RPMI7951 (cell line): ENCODE data around the gene SHMT2. TPM values are rescaled to one million over a fixed set of nuclear protein-coding genes. Genes with fewer than 3 reads are reported as not detected.

Experiments used
- DNase-seq: peaks from one replicate; pipeline ENCODE4 v3.0.0-alpha.2; 2012; ENCODE audit warnings: low read depth
- total RNA-seq: library from RNA; depleted of rRNA; stranded (reverse); fragments of >200 nt; shearing (Covaris generic); gene quantifications from 2 replicates; pipeline ENCODE4 v1.2.3, GENCODE V29; 2014; rRNA removed

SHMT2 gene
- 89.3 and 108 TPM in 2 replicates for total RNA-seq

DNA sequence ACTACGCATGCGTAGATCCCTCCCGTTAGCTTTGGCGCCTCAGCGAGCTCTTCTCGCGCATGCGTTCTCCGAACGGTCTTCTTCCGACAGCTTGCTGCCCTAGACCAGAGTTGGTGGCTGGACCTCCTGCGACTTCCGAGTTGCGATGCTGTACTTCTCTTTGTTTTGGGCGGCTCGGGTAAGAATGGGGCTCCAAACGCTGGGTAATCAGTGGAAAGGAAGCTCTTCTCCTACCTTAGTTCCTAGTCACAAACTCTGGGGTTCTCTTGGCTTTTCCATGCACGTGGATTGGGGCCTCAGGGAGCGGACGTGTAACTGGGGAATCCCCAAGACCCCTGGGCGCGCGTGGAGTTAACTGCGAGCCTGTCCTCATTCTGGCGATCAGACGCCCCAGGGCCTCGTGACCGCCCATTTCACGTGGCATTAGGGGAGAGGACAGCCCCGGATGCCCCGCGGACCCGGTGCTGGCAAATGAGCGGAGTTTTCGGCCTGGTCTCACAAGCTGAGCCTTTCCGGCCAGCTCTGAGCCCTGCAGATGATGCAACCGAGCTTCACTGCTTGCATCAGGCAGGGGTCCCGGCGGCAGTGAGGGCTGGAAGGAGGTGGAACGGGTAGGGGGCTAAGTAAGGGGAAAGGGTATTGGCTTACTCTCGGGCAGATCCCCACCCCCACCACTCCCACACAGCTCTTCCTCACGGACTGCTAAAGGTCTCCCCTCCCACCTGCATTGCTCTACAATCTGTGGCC is at the start of gene SHMT2:
Gene SHMT2, plus strand, starts transcription at position 78 of the 747 bp plus-strand sequence. Its CDS starts 68 bp downstream, at position 146.
- peak; percentile 90 for DNase-seq

DNA sequence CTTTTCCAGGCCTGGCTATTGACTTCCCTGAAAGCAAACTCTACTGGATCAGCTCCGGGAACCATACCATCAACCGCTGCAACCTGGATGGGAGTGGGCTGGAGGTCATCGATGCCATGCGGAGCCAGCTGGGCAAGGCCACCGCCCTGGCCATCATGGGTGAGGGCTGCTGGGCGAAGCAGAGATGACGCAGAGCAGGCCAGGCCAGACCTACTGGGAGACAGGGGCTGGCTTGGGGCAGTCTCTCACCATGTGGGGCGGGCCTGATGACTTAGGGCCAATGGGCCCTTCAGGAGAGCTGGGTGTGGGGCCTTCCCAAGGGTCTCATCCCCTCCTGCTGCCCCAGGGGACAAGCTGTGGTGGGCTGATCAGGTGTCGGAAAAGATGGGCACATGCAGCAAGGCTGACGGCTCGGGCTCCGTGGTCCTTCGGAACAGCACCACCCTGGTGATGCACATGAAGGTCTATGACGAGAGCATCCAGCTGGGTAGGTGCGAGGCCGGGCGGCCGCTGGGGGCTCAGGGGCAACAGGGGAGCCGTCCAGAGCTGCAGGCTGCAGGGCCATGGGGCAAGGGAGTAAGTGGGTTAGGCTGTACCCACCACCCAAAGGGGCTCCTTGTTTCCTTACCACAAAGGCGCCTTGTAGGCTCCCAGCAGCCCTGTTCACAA is 49.1 kb upstream of the SHMT2 start:
- DNase-seq, result no peak

DNA sequence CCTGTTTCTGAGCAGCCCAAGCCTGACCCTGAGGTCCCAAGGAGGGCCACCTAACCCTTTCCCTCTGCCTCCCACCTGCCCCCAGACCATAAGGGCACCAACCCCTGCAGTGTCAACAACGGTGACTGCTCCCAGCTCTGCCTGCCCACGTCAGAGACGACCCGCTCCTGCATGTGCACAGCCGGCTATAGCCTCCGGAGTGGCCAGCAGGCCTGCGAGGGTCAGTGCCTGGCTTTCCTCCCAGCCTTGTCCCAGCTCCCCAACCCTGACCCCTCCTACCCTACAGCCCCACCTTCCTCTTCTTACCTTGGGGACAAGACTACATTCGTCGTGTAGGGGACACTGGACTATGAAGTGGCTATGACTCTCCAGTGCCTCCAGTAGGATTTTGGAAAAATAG is 48.4 kb upstream of the SHMT2 start:
- DNase-seq, result no peak

DNA sequence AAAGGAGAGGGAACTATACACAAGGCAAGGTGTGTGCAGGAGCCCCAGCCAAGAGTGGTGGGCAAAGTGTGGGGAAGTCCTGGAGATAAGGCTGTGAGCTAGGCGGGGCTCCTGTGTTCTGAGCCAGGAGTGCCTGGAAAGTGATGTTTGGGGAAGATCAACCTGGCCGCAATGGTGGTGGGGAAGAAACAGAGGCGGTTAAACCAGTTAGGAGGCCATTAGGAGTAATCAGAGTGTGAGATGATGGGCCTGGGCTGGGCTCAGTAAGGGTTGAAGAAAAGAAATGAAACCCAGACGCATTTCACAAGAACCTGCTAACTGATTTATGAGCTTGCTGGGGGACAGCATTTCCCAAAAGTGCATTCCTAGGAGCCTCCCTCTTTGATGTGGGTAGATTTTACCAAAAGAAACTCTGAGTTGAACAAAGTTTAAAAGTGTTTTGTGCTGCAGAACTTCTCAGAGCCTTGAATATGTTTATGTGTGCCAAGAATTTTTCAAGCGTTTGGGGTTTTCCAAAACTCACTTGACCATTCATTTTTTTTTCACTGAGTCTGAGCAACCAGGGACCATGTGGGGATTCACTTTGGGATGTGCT is 47.9 kb upstream of the SHMT2 start:
- DNase-seq, result peak; percentile 51

DNA sequence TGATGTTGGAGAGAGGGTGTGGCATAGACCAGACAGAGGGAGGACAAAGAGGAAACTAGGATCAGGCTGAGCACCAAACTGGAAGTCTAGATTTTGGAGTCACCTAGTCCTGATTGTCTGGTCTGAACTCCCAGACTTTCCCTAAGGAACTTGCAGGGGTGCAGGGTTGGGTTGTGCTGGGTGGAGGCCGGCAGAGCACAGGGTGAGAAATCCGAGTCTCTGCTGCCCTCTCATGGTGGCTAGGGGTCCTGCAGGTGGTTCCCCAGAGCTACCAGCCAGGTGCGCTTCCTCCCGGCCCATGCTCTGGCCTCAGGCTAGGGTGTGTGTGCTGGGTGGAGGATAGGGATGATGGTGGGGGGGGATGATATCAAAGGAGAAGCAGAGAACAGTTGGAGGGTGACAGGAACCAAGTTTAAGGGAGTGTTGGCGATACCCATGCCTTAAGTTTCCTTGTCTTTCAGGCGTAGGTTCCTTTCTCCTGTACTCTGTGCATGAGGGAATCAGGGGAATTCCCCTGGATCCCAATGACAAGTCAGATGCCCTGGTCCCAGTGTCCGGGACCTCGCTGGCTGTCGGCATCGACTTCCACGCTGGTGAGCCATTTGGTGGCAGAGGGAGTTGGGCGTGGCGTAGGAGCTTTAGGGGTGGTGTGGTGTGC is 46.5 kb upstream of the SHMT2 start:
- DNase-seq, result peak; percentile 58

DNA sequence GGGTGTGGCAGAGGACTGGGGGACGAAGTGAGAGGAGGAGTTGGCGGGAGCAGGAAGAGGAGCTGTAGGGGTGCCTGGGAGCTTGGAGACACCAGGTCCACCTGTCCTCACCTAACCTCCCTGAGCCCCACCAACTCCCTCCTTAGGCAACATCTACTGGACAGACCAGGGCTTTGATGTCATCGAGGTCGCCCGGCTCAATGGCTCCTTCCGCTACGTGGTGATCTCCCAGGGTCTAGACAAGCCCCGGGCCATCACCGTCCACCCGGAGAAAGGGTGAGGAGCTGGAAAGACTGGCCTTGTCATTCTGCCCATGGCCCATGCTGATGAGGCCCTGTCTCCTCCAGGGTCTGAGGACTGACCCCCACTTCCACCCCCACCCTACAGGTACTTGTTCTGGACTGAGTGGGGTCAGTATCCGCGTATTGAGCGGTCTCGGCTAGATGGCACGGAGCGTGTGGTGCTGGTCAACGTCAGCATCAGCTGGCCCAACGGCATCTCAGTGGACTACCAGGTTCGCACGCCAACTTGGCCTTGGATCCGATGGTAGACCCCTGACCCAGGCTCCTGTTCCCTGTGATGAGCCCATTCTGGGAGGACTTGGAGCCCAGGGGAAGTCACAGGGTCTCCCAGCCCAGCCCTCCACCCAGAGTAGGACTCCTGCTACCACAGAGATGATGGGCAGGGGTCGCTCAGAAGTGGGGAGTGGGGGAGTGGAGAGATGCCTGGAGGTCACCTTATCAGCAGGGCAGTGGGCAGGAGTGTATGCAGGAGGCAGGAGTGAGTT is 45.4 kb upstream of the SHMT2 start:
- DNase-seq, result no peak

DNA sequence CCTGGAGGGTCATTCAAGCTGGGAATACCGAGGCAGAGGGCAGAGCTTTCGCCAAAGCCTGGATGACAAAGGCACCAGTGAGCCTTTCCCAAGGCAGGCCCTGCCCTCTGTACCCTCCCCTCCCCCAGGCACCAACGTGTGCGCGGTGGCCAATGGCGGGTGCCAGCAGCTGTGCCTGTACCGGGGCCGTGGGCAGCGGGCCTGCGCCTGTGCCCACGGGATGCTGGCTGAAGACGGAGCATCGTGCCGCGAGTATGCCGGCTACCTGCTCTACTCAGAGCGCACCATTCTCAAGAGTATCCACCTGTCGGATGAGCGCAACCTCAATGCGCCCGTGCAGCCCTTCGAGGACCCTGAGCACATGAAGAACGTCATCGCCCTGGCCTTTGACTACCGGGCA is 44.1 kb upstream of the SHMT2 start:
- DNase-seq, result no peak

DNA sequence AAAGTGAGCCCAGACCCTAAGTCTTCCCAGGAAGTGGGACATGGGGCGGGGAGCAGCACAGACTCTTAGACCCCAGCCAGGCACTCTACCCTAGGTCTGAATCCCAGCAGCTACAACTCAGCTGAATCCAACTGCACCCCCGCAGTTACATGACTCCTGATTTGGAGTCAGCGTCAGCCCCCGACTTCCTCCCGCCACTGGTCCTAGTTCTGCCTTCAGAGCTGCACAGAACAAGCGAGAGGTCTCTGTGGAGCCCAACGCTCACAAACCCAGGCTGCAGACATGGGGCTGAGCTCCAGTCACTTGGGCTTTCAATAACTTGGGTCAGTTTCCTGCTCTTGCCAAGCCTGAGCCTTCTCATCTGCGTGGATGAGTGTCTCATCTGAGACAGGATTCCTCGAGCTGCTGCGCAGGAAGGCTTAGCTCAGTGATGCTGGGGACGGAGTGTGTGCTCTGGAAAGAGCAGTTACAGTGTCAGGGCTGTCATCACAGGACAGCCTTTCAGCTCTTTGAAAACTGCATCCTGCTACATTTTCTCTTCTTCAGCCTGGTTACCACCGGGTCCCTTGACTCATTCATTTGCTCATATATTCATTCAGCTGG is 43.5 kb upstream of the SHMT2 start:
- DNase-seq, result no peak

DNA sequence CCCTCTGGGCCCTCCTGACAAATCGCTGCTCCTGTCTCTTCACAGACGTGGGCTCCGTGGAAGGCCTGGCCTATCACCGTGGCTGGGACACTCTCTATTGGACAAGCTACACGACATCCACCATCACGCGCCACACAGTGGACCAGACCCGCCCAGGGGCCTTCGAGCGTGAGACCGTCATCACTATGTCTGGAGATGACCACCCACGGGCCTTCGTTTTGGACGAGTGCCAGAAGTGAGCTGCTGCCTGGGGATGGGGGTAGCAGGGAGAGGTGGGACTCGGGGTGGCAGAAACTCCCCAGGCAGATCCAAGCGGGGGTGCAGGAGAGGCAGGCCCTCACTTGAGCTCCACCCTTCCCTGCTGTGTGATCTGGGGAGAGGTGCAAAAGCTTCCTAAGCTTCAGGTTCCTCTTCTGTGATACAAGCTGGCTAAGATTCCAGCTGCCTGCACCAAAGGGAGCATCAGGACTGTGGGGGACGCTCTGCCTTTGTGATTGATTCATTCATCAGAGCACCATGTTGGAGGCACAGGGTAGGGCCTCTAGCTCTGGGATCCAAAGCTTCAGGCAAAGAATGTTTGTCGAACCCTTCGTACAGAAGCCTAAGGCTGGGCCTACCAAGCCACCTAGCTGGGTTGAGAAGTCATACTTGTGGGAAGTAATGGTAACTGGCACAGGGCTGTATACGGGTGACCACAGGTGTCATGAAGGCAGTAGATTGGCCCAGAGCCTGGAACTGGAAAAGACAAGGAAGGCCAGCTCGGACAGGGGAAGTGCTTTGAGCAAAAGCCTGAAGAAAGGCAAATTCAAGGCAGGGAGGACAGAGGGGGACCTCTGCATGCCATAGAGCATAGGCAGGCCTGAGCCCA is 42.1 kb upstream of the SHMT2 start:
- no peak for DNase-seq

DNA sequence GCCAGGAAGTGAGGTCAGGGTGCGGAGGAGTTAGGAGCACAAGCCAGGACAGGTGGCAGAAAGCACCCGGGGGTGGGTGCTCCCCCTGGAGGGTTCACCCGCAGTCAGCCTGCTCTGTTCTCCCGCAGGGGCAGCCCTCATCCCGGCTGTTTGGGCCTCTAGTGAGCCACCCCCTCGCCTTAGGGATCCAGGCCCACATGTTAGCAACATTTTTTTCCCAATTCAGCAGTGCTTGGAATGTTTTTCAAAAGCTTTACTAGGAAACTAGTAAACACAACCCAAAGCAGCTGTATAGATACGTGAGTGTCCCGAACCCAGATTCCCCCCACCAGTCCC is 41.5 kb upstream of the SHMT2 start:
- no peak for DNase-seq

DNA sequence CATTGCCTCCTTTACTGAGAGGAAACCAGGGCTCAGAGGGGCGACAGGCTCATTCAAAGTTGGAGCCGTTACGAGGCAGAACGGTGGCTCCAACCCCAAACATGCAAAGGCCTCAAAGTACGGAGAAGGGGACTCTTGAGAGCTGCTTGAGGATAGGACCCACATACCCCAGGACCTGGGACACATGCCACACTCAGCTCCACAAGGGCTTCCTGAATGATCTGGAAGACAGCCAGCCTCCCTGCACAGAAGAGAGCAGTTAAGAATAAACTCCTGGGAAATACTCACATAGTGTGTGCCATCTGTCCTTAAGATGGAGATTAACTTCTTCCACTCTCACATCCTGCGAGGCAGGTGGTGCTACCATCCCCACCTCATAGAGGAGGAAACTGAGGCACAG is 39.5 kb upstream of the SHMT2 start:
- peak; percentile 24 for DNase-seq

DNA sequence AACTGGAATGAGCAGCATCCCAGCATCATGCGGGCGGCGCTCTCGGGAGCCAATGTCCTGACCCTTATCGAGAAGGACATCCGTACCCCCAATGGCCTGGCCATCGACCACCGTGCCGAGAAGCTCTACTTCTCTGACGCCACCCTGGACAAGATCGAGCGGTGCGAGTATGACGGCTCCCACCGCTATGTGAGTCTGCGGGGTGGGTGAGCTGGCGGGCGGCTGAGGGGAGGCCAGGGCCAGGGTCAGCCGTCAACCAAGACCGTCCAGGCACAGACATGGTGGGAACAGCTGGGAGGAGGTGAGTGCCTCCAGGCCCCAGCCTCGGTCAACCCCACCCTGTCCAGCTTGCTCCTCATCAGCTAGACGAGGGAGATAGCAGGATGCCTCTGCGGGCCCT is 38.7 kb upstream of the SHMT2 start:
- DNase-seq, result no peak

DNA sequence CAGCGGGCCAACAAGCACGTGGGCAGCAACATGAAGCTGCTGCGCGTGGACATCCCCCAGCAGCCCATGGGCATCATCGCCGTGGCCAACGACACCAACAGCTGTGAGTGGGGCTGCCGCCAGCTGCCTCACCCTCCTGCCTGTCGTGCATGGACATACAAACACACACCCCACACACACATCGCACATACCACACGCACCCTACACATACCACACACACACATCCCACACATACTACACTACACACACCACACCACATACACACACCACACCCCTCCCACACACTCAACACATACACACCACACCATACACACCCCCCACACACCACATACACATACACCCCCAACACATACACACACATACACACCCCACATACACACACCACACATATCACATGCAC is 38.1 kb upstream of the SHMT2 start:
- peak; percentile 17 for DNase-seq

DNA sequence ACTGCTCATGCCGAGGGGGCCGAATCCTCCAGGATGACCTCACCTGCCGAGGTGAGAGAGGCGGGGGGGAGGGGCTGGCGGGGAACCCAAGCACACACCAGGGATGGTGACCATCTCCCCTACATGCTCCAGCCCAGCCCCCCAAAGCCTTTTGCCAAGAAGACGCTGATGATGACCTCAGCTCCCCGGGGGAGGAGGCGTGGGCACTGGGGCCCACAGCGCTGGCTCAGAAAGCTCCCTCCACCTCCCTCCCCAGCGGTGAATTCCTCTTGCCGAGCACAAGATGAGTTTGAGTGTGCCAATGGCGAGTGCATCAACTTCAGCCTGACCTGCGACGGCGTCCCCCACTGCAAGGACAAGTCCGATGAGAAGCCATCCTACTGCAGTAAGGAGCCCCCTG is 36.6 kb upstream of the SHMT2 start:
- DNase-seq, result no peak

DNA sequence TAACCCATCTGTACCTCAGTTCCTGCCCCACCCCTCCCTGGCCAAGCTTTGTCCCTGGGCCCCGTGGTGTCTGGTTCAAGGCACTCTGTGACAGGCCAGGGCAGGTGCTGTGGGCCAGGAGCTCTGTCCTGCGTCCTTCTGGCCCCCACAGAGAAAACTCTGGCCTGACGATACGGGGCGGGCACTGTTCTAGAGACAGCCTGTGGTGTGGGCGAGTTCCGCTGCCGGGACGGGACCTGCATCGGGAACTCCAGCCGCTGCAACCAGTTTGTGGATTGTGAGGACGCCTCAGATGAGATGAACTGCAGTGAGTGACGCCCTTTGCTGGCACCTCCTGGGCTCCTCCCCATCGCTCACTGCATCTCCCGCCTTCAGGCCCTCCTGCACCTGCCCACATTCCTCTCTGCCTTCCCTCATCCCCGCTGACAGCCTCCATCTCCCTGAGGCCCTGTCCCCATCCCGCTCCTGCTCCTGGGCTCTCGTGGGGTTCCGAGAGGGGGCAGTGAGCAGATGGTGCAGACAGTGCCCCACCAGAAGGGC is 35.7 kb upstream of the SHMT2 start:
- DNase-seq, result no peak

DNA sequence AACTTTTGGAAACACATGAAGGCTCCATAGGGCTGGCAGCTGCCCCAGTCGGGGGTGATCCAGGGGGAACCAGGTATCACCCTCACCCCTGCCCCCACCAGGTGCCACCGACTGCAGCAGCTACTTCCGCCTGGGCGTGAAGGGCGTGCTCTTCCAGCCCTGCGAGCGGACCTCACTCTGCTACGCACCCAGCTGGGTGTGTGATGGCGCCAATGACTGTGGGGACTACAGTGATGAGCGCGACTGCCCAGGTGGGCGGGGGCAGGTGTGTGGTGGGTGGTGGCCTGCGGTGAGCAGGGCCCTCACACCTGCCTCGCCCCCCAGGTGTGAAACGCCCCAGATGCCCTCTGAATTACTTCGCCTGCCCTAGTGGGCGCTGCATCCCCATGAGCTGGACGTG is 35.3 kb upstream of the SHMT2 start:
- DNase-seq, result no peak

DNA sequence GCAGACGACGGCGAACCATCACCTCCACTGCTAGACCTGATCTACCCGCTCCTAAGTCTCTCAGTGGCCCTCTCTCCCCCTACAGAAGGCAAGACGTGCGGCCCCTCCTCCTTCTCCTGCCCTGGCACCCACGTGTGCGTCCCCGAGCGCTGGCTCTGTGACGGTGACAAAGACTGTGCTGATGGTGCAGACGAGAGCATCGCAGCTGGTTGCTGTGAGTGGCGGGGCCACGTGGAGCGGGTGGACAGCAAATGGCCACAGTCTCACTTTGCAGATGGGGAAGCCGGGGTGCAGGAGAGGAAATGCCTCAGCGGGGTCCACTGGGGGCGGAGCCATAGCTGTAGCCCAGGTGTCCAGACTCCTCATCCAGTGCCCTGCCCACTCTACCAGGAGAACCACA is 34.3 kb upstream of the SHMT2 start:
- no peak for DNase-seq

DNA sequence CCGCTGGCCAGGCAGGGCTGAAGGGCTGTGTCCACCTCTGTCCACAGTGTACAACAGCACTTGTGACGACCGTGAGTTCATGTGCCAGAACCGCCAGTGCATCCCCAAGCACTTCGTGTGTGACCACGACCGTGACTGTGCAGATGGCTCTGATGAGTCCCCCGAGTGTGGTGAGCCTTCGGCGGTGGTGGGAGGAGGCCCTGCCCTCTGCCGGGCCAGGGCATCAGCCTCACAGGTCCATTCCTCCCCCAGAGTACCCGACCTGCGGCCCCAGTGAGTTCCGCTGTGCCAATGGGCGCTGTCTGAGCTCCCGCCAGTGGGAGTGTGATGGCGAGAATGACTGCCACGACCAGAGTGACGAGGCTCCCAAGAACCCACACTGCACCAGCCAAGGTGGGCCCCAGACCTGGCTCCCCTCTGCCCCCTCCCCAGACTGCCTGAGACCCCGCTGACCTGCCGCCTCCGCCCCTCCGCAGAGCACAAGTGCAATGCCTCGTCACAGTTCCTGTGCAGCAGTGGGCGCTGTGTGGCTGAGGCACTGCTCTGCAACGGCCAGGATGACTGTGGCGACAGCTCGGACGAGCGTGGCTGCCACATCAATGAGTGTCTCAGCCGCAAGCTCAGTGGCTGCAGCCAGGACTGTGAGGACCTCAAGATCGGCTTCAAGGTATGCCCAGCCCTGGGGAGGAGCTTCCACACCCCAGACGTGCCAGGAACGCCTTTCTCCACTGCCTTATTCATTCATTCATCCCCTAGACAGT is 33.7 kb upstream of the SHMT2 start:
- no peak for DNase-seq

DNA sequence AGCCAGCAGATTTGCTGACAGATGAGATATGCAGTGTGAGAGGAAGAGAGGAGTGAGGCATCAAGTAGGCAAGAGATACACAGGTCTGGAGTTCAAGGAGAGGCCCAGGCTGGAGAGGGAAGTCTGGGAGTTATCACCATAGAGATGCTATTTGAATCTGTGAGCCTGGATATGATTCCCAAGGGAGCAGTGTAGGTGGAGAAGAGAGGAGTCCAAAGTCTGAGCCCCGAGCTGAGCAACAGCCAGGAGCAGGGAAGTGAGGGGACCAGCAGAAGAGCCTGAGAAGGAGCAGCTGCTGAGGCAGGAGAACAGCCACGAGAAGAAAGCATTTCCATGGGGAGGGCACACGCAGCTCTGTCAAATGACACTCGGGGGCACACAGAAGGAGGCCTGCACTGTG is 33.1 kb upstream of the SHMT2 start:
- no peak for DNase-seq
